SK-N-SH (cell line): ENCODE data around the gene PCGF1. TPM values are rescaled to one million over a fixed set of nuclear protein-coding genes. Genes with fewer than 3 reads are reported as not detected.

ENCODE experiments used
- CTCF ChIA-PET: fragments of 300-600, 350-600 bp; formaldehyde crosslinking; extraction: SDS; loops from one replicate; lab custom pipeline; 2021; lab: Yijun Ruan, JAX
- POLR2A ChIA-PET: fragments of 350-600 bp; sonication (Branson Sonifier 250); formaldehyde crosslinking; extraction: SDS; loops from one replicate; lab custom pipeline; 2020; ENCODE audit warnings: antibody characterized with exemption, inconsistent platforms; lab: Yijun Ruan, JAX
- DNase-seq: peaks from one replicate; pipeline ENCODE4 v3.0.0; 2012
- H2AFZ ChIP-seq: fragments of 200-600 bp; sonication (generic); 2 replicates; pipeline ENCODE4 v1.8.1; 2016; ENCODE audit warnings: antibody characterized with exemption, mild to moderate bottlenecking, low read depth
- H3F3A ChIP-seq: fragments of 200-600 bp; sonication (generic); replicated peaks from 2 replicates; pipeline ENCODE3; 2016; ENCODE audit warnings: antibody characterized with exemption, mild to moderate bottlenecking; ENCODE audit not compliant: insufficient read depth
- H3K27ac ChIP-seq, 2 experiments: fragments of 200-500 bp in 1 of 2; fragments of 200-600 bp in 1 of 2; sonication (Bioruptor generic) in 1 of 2; sonication (generic), shearing (Covaris generic) in 1 of 2; 2 replicates each; pipeline versions ENCODE4 v1.5.1 to v1.6.1; 2014 to 2016; ENCODE audit warnings: low read depth in 2 of 2, inconsistent platforms in 1 of 2, low read length in 1 of 2, mild to moderate bottlenecking in 1 of 2, mixed read lengths in 1 of 2
- H3K27me3 ChIP-seq: fragments of 200-600 bp; sonication (generic), shearing (Covaris generic); 2 replicates; pipeline ENCODE4 v1.6.1; 2016; ENCODE audit warnings: mixed run types; ENCODE audit not compliant: insufficient read depth
- H3K36me3 ChIP-seq, 2 experiments: fragments of 200-500 bp in 1 of 2; fragments of 200-600 bp in 1 of 2; sonication (Bioruptor generic) in 1 of 2; sonication (generic) in 1 of 2; replicated peaks in 1 of 2; 2 replicates each; pipeline versions ENCODE3 to v1.5.1; 2014 to 2016; ENCODE audit warnings: low read length in 1 of 2, mild to moderate bottlenecking in 1 of 2; ENCODE audit not compliant: insufficient read depth in 2 of 2, control insufficient read depth in 1 of 2
- H3K4me1 ChIP-seq, 2 experiments: fragments of 200-500 bp in 1 of 2; fragments of 200-600 bp in 1 of 2; sonication (Bioruptor generic) in 1 of 2; sonication (generic), shearing (Covaris generic) in 1 of 2; 2 replicates each; pipeline versions ENCODE4 v1.5.1 to v1.6.1; 2014 to 2016; ENCODE audit warnings: low read depth in 1 of 2, low read length in 1 of 2, mixed run types in 1 of 2; ENCODE audit not compliant: insufficient read depth in 2 of 2, control insufficient read depth in 1 of 2
- H3K4me2 ChIP-seq: fragments of 200-600 bp; sonication (generic), shearing (Covaris generic); 2 replicates; pipeline ENCODE4 v1.6.1; 2017; ENCODE audit warnings: mixed run types
- H3K4me3 ChIP-seq, 2 experiments: fragments of 200-500 bp in 1 of 2; fragments of 200-600 bp in 1 of 2; sonication (Bioruptor generic) in 1 of 2; sonication (generic), shearing (Covaris generic) in 1 of 2; 2 replicates each; pipeline versions ENCODE4 v1.5.1 to v1.8.1; 2014 to 2016; ENCODE audit warnings: low read depth in 2 of 2, inconsistent platforms in 1 of 2, low read length in 1 of 2, mild to moderate bottlenecking in 1 of 2, mixed read lengths in 1 of 2, moderate library complexity in 1 of 2
- H3K79me2 ChIP-seq: fragments of 200-600 bp; sonication (generic); 2 replicates; pipeline ENCODE4 v1.8.1; 2017; ENCODE audit warnings: mild to moderate bottlenecking; ENCODE audit not compliant: insufficient read depth
- H3K9ac ChIP-seq: fragments of 200-600 bp; sonication (generic); 2 replicates; pipeline ENCODE4 v1.6.1; 2017; ENCODE audit warnings: mixed run types
- H3K9me2 ChIP-seq: fragments of 200-600 bp; sonication (generic); 2 replicates; pipeline ENCODE4 v1.6.1; 2017; ENCODE audit warnings: mixed run types
- H3K9me3 ChIP-seq: fragments of 200-600 bp; sonication (generic); 2 replicates; pipeline ENCODE4 v1.6.1; 2017; ENCODE audit warnings: mixed run types, mild to moderate bottlenecking, moderate library complexity
- H4K20me1 ChIP-seq: fragments of 200-600 bp; sonication (generic); 2 replicates; pipeline ENCODE4 v1.6.1; 2017; ENCODE audit warnings: mild to moderate bottlenecking, mixed run types; ENCODE audit not compliant: insufficient read depth
- CHD2 ChIP-seq: fragments of 150-350 bp; IDR thresholded peaks from 2 replicates; pipeline ENCODE4 v1.6.1; 2018; ENCODE audit warnings: low read length; ENCODE audit not compliant: partially characterized antibody
- EZH2phosphoT487 ChIP-seq: fragments of 200-600 bp; sonication (generic); IDR thresholded peaks from 2 replicates; pipeline ENCODE4 v1.6.1; 2017; ENCODE audit warnings: low read depth, mixed run types, mild to moderate bottlenecking, antibody characterized with exemption, moderate library complexity, borderline replicate concordance
- FOSL2 ChIP-seq: IDR thresholded peaks from 2 replicates; pipeline ENCODE4 v1.4.0; 2012; ENCODE audit warnings: low read depth, mild to moderate bottlenecking, moderate library complexity, borderline replicate concordance
- FOXM1 ChIP-seq: IDR thresholded peaks from 2 replicates; pipeline ENCODE4 v1.4.0; 2012; ENCODE audit warnings: low read depth, mild to moderate bottlenecking
- GABPA ChIP-seq: IDR thresholded peaks from 2 replicates; pipeline ENCODE4 v1.4.0; 2012; ENCODE audit warnings: low read depth, mild to moderate bottlenecking
- JUND ChIP-seq: IDR thresholded peaks from 2 replicates; pipeline ENCODE4 v1.4.0; 2012
- MXI1 ChIP-seq: IDR thresholded peaks from 2 replicates; pipeline ENCODE4 v1.6.1; 2012; ENCODE audit warnings: mild to moderate bottlenecking, low read depth, low read length, improper control_type of control experiment
- NFIC ChIP-seq: IDR thresholded peaks from 2 replicates; pipeline ENCODE4 v1.4.0; 2012; ENCODE audit warnings: borderline replicate concordance
- POLR2AphosphoS5 ChIP-seq: IDR thresholded peaks from 2 replicates; pipeline ENCODE4 v1.6.1; 2012; ENCODE audit warnings: low read depth, low read length
- RCOR1 ChIP-seq: fragments of 150-350 bp; IDR thresholded peaks from 2 replicates; pipeline ENCODE4 v1.6.1; 2017; ENCODE audit warnings: antibody characterized with exemption, low read length
- RXRA ChIP-seq: IDR thresholded peaks from 2 replicates; pipeline ENCODE4 v1.4.0; 2012; ENCODE audit warnings: low read depth, mild to moderate bottlenecking, borderline replicate concordance
- SMC3 ChIP-seq: IDR thresholded peaks from 2 replicates; pipeline ENCODE4 v1.6.1; 2012; ENCODE audit warnings: low read depth, low read length, improper control_type of control experiment
- TCF12 ChIP-seq: IDR thresholded peaks from 2 replicates; pipeline ENCODE4 v1.4.0; 2012
- TEAD4 ChIP-seq: IDR thresholded peaks from 2 replicates; pipeline ENCODE4 v1.4.0; 2012; ENCODE audit warnings: mild to moderate bottlenecking, borderline replicate concordance; ENCODE audit not compliant: insufficient read depth
- WGBS: methylation state at CpG from one replicate; pipeline ENCODE4 v1.1.6; 2017; ENCODE audit warnings: low lambda C conversion rate; 5-methylcytosine and 5-hydroxymethylcytosine counted together
- polyA plus RNA-seq, 3 experiments: library from polyadenylated mRNA; depleted of rRNA; stranded (reverse); fragments of >200 nt; gene quantifications; 2 replicates each; pipeline ENCODE4 v1.2.3, GENCODE V29; 2012
- TF ChIP-seq, protein P1 (sequence below): IDR thresholded peaks from 2 replicates; pipeline ENCODE4 v1.6.1; 2012; ENCODE audit warnings: mild to moderate bottlenecking, low read depth, low read length, moderate library complexity
- TF ChIP-seq, protein P2 (sequence below): fragments of 200-600 bp; sonication (generic); IDR thresholded peaks from 2 replicates; pipeline ENCODE4 v1.6.1; 2017; ENCODE audit warnings: antibody characterized with exemption, mild to moderate bottlenecking, moderate library complexity
- TF ChIP-seq, protein P3 (sequence below): IDR thresholded peaks from 2 replicates; pipeline ENCODE4 v1.4.0; 2012; ENCODE audit warnings: low read depth

The PCGF1 gene
- polyA plus RNA-seq, 1 of the 3 experiments (the other 2 are of a cell fraction), result 44.9 TPM

DNA sequence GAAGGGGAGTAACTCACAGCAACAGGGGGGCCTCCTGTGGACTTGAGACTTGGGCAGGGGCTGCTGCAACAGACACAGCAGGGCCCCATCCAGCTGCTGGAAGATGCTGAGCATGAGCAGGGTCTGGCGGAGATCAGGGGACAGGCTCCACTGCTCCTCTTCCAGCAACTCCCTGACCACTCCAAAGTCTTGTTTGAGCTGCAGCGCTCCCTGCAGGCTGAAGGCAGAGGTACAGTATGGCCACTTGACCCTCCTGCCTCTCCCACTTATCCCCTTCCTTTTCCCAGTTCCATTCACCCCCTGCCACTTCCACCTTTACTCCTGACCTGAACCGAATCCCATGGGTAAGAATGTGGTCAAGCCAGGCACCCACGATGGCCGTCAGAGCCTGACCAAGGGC, 32.6 kb downstream of the PCGF1 start (continued):
- TF ChIP-seq, protein P1, sequence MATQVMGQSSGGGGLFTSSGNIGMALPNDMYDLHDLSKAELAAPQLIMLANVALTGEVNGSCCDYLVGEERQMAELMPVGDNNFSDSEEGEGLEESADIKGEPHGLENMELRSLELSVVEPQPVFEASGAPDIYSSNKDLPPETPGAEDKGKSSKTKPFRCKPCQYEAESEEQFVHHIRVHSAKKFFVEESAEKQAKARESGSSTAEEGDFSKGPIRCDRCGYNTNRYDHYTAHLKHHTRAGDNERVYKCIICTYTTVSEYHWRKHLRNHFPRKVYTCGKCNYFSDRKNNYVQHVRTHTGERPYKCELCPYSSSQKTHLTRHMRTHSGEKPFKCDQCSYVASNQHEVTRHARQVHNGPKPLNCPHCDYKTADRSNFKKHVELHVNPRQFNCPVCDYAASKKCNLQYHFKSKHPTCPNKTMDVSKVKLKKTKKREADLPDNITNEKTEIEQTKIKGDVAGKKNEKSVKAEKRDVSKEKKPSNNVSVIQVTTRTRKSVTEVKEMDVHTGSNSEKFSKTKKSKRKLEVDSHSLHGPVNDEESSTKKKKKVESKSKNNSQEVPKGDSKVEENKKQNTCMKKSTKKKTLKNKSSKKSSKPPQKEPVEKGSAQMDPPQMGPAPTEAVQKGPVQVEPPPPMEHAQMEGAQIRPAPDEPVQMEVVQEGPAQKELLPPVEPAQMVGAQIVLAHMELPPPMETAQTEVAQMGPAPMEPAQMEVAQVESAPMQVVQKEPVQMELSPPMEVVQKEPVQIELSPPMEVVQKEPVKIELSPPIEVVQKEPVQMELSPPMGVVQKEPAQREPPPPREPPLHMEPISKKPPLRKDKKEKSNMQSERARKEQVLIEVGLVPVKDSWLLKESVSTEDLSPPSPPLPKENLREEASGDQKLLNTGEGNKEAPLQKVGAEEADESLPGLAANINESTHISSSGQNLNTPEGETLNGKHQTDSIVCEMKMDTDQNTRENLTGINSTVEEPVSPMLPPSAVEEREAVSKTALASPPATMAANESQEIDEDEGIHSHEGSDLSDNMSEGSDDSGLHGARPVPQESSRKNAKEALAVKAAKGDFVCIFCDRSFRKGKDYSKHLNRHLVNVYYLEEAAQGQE, result no peak
- no peak for TF ChIP-seq EZH2phosphoT487

DNA sequence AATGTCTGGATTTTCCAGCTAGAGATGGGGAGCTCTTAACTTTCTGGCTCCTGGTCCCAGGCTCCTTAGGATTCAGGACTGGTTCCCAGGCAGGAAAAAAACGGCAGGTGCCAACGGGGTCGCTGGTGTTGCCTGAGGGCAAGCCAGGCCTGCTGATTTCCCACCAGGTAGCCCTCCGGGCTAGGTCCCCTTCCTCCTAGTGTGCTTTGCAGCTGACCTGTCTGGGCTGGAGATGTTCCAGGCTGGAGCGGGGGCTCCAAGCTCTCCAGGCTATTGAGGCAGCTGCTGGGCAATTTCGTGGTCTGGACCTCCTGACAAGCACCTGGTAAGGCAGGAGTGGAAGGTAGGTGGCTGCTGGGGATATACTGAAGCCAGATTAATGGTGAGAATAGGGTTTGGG, 33.0 kb downstream of the PCGF1 start:
- Histone ChIP-seq H3K27me3 (no peaks in the 10 kb centered on the region), H3K4me2 (no peak overlapping the region), H3K9ac (no peak overlapping the region), H3K79me2 (peaks cover 26% of the 10 kb centered on the region), H3K4me1 (peaks cover 6 to 7% of the 10 kb centered on the region in 2 experiments; a peak in 2 of 4 replicates), H3F3A (peaks cover 33% of the 10 kb centered on the region), H4K20me1 (no peaks in the 10 kb centered on the region), H3K9me2 (no peaks in the 10 kb centered on the region), H3K27ac (no peak overlapping the region), H3K9me3 (no peaks in the 10 kb centered on the region), H3K4me3 (no peak overlapping the region), H2AFZ (no peak overlapping the region), H3K36me3 (peaks cover 22 to 32% of the 10 kb centered on the region in 2 experiments)
- POLR2A ChIA-PET, result interaction anchor here (0.6 to 6.9 kb wide), 3 partner anchors 14 to 113 kb away, joined by 4 to 60 read pairs (median 6); partner anchors contain the start of genes PCGF1 and WBP1
- no peak for DNase-seq
- TF ChIP-seq NFIC (no peak), RCOR1 (no peak), MXI1 (no peak), JUND (no peak), EZH2phosphoT487 (no peak), FOXM1 (no peak), TEAD4 (no peak), TCF12 (no peak), SMC3 (no peak), FOSL2 (no peak), GABPA (no peak), CHD2 (no peak), RXRA (no peak), POLR2AphosphoS5 (no peak)
- TF ChIP-seq, protein P1, result no peak
- TF ChIP-seq, protein P2, sequence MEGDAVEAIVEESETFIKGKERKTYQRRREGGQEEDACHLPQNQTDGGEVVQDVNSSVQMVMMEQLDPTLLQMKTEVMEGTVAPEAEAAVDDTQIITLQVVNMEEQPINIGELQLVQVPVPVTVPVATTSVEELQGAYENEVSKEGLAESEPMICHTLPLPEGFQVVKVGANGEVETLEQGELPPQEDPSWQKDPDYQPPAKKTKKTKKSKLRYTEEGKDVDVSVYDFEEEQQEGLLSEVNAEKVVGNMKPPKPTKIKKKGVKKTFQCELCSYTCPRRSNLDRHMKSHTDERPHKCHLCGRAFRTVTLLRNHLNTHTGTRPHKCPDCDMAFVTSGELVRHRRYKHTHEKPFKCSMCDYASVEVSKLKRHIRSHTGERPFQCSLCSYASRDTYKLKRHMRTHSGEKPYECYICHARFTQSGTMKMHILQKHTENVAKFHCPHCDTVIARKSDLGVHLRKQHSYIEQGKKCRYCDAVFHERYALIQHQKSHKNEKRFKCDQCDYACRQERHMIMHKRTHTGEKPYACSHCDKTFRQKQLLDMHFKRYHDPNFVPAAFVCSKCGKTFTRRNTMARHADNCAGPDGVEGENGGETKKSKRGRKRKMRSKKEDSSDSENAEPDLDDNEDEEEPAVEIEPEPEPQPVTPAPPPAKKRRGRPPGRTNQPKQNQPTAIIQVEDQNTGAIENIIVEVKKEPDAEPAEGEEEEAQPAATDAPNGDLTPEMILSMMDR, result no peak
- TF ChIP-seq, protein P3, sequence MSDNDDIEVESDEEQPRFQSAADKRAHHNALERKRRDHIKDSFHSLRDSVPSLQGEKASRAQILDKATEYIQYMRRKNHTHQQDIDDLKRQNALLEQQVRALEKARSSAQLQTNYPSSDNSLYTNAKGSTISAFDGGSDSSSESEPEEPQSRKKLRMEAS, result no peak
- WGBS, result 97% methylated on average over 5 of the region's 6 CpGs
- CTCF ChIA-PET, result interaction anchor here (0.8 to 3.9 kb wide), 6 partner anchors 9 to 139 kb away, joined by 3 to 28 read pairs (median 4); partner anchors contain the start of gene TLX2
